HUES6 (cell line): Measurements from ENCODE around the gene ADA.
"Not testable (repeated sequence)": the region's sequence is repeated elsewhere in the genome, so short reads cannot be mapped to it uniquely, and the experiment has no call there.

Experiments used
- H3K27ac ChIP-seq: 2 replicates; pipeline ENCODE4 v1.7.0; 2013; ENCODE audit warnings: low read depth, mild to moderate bottlenecking, low read length, inconsistent platforms
- H3K27me3 ChIP-seq: 2 replicates; pipeline ENCODE4 v1.6.1; 2013; ENCODE audit warnings: low read length; ENCODE audit not compliant: control insufficient read depth, insufficient read depth
- H3K36me3 ChIP-seq: 2 replicates; pipeline ENCODE4 v1.6.1; 2013; ENCODE audit warnings: low read length; ENCODE audit not compliant: control insufficient read depth, insufficient read depth
- H3K4me1 ChIP-seq: 2 replicates; pipeline ENCODE4 v1.6.1; 2013; ENCODE audit warnings: low read length; ENCODE audit not compliant: control insufficient read depth, insufficient read depth
- H3K4me3 ChIP-seq: 2 replicates; pipeline ENCODE4 v1.5.1; 2013; ENCODE audit warnings: low read depth, low read length
- H3K9ac ChIP-seq: one replicate; pipeline ENCODE4 v1.6.1; 2013; ENCODE audit warnings: mild to moderate bottlenecking, low read length
- H3K9me3 ChIP-seq: 2 replicates; pipeline ENCODE4 v1.6.1; 2013; ENCODE audit warnings: low read depth, low read length; ENCODE audit not compliant: control insufficient read depth, insufficient read depth

ADA gene

GRCh38 chr20:44589537-44589936, 62.0 kb downstream of the ADA start:
- H3K4me1 ChIP-seq: peaks cover 28% of the 10 kb centered on the region
- H3K9ac ChIP-seq: no peak overlapping the region
- no peaks in the 10 kb centered on the region for H3K9me3 ChIP-seq
- no peak overlapping the region for H3K27ac ChIP-seq
- peaks cover 13% of the 10 kb centered on the region; the same call in 1 of the 2 replicates for H3K36me3 ChIP-seq
- H3K27me3 ChIP-seq: no peaks in the 10 kb centered on the region
- no peak overlapping the region for H3K4me3 ChIP-seq

GRCh38 chr20:44588321-44588720, 63.2 kb downstream of the ADA start:
- H3K9ac ChIP-seq, H3K27me3 ChIP-seq, H3K4me3 ChIP-seq, H3K9me3 ChIP-seq, H3K27ac ChIP-seq: not testable (repeated sequence)
- Histone ChIP-seq H3K4me1 (peaks cover 37% of the 10 kb centered on the region), H3K36me3 (peaks cover 13% of the 10 kb centered on the region; the same call in 1 of the 2 replicates)

GRCh38 chr20:44587035-44587980, 64.2 kb downstream of the ADA start:
- no peaks in the 10 kb centered on the region for H3K27me3 ChIP-seq
- H3K9ac ChIP-seq: no peak overlapping the region
- no peak overlapping the region for H3K27ac ChIP-seq
- H3K36me3 ChIP-seq: peaks cover 11% of the 10 kb centered on the region; the same call in 1 of the 2 replicates
- H3K4me3 ChIP-seq: no peak overlapping the region
- H3K9me3 ChIP-seq: no peaks in the 10 kb centered on the region
- H3K4me1 ChIP-seq: peaks cover 40% of the 10 kb centered on the region

- Histone ChIP-seq H3K27me3 (no peaks in the 10 kb centered on the region), H3K36me3 (peaks cover 11% of the 10 kb centered on the region; the same call in 1 of the 2 replicates), H3K4me1 (peaks cover 49% of the 10 kb centered on the region), H3K9me3 (no peaks in the 10 kb centered on the region), H3K9ac (no peak overlapping the region), H3K4me3 (no peak overlapping the region), H3K27ac (no peak overlapping the region)
These were observed 65.1 kb downstream of the ADA start for GRCh38 chr20:44586289-44586911.

- Histone ChIP-seq H3K27me3 (no peaks in the 10 kb centered on the region), H3K9ac (no peak overlapping the region), H3K4me3 (no peak overlapping the region), H3K27ac (no peak overlapping the region), H3K4me1 (peaks cover 42% of the 10 kb centered on the region), H3K36me3 (peaks cover 4% of the 10 kb centered on the region; the same call in 1 of the 2 replicates), H3K9me3 (no peaks in the 10 kb centered on the region)
These were observed 66.2 kb downstream of the ADA start for GRCh38 chr20:44585057-44585963.

GRCh38 chr20:44584162-44584561, 67.3 kb downstream of the ADA start:
- Histone ChIP-seq H3K4me3 (no peak overlapping the region), H3K9me3 (no peaks in the 10 kb centered on the region), H3K4me1 (peaks cover 42% of the 10 kb centered on the region), H3K9ac (no peak overlapping the region), H3K27ac (no peak overlapping the region), H3K36me3 (no peaks in the 10 kb centered on the region), H3K27me3 (no peaks in the 10 kb centered on the region)

GRCh38 chr20:44583157-44583556, 68.3 kb downstream of the ADA start:
- Histone ChIP-seq H3K36me3 (no peaks in the 10 kb centered on the region), H3K4me3 (no peak overlapping the region), H3K27me3 (no peaks in the 10 kb centered on the region), H3K4me1 (peaks cover 42% of the 10 kb centered on the region), H3K9ac (no peak overlapping the region), H3K27ac (no peak overlapping the region), H3K9me3 (no peaks in the 10 kb centered on the region)

- peaks cover 42% of the 10 kb centered on the region for H3K4me1 ChIP-seq
- H3K4me3 ChIP-seq: no peak within 1 kb of the TSS
- no peaks in the 10 kb centered on the region for H3K36me3 ChIP-seq
- no peaks in the 10 kb centered on the region for H3K9me3 ChIP-seq
- H3K27ac ChIP-seq: no peak within 1 kb of the TSS
- H3K9ac ChIP-seq: no peak within 1 kb of the TSS
- no peaks in the 10 kb centered on the region for H3K27me3 ChIP-seq
These were observed 69.0 kb downstream of the ADA start, which contains the start of gene PKIG for GRCh38 chr20:44582311-44583025. PKIG (plus strand) TSS chr20:44582579; CDS start chr20:44614557, 31,978 bp downstream.

- peaks cover 41% of the 10 kb centered on the region for H3K4me1 ChIP-seq
- H3K27ac ChIP-seq: no peak overlapping the region
- no peaks in the 10 kb centered on the region for H3K36me3 ChIP-seq
- no peaks in the 10 kb centered on the region for H3K9me3 ChIP-seq
- H3K9ac ChIP-seq: no peak overlapping the region
- no peak overlapping the region for H3K4me3 ChIP-seq
- no peaks in the 10 kb centered on the region for H3K27me3 ChIP-seq
These were observed 70.0 kb downstream of the ADA start for GRCh38 chr20:44581515-44581914.

GRCh38 chr20:44580581-44581268, 70.8 kb downstream of the ADA start:
- peaks cover 33% of the 10 kb centered on the region for H3K4me1 ChIP-seq
- H3K27ac ChIP-seq: no peak overlapping the region
- H3K27me3 ChIP-seq: no peaks in the 10 kb centered on the region
- no peaks in the 10 kb centered on the region for H3K36me3 ChIP-seq
- H3K9me3 ChIP-seq: no peaks in the 10 kb centered on the region
- H3K4me3 ChIP-seq: no peak overlapping the region
- H3K9ac ChIP-seq: no peak overlapping the region
